HG02759 (cell line): Measurements from ENCODE around the gene GSTO2.
A peak's percentile ranks its signal among the peaks of the same experiment; 100 is the strongest.
"Not testable (repeated sequence)": the region's sequence is repeated elsewhere in the genome, so short reads cannot be mapped to it uniquely, and the experiment has no call there.

Experiments
- ATAC-seq: cut with Tn5 transposase; IDR thresholded peaks from one replicate; pipeline ENCODE4 v1.9.1; 2021; ENCODE audit warnings: mild to moderate bottlenecking, moderate library complexity; ENCODE audit not compliant: unreplicated experiment

The GSTO2 gene

GRCh38 chr10:104268713-104269645 is at the start of gene GSTO2:
Gene GSTO2 (plus strand): TSS chr10:104269184. CDS start chr10:104274916, 5,732 bp downstream.
- ATAC-seq = peak; percentile 99

- no peak for ATAC-seq
Observed at GRCh38 chr10:104220522-104220921, 48.5 kb upstream of the GSTO2 start.

GRCh38 chr10:104223304-104223703 is 45.7 kb upstream of the GSTO2 start:
- no peak for ATAC-seq

- ATAC-seq = no peak
Observed at GRCh38 chr10:104230490-104230889, 38.5 kb upstream of the GSTO2 start.

GRCh38 chr10:104231784-104232612 is 37.0 kb upstream of the GSTO2 start, which contains the start of gene CFAP43:
Gene CFAP43 (minus strand): TSS chr10:104232364. CDS start chr10:104232246, 118 bp downstream.
- peak; percentile 100 for ATAC-seq

- ATAC-seq = peak; percentile 20
Observed at GRCh38 chr10:104232613-104233102, 36.3 kb upstream of the GSTO2 start.

GRCh38 chr10:104233817-104234216 is 35.2 kb upstream of the GSTO2 start:
- ATAC-seq = no peak

- no peak for ATAC-seq
Observed at GRCh38 chr10:104234934-104235333, 34.0 kb upstream of the GSTO2 start.

- no peak for ATAC-seq
Observed at GRCh38 chr10:104235801-104236200, 33.2 kb upstream of the GSTO2 start.

GRCh38 chr10:104240078-104240477 is 28.9 kb upstream of the GSTO2 start:
- no peak for ATAC-seq

- no peak for ATAC-seq
Observed at GRCh38 chr10:104242545-104242944, 26.4 kb upstream of the GSTO2 start.

GRCh38 chr10:104243009-104243408 is 26.0 kb upstream of the GSTO2 start:
- ATAC-seq = not testable (repeated sequence)

- ATAC-seq = no peak
Observed at GRCh38 chr10:104243512-104243911, 25.5 kb upstream of the GSTO2 start.

- no peak for ATAC-seq
Observed at GRCh38 chr10:104245066-104245632, 23.8 kb upstream of the GSTO2 start.

- no peak for ATAC-seq
Observed at GRCh38 chr10:104246976-104247375, 22.0 kb upstream of the GSTO2 start.

GRCh38 chr10:104247513-104248146 is 21.4 kb upstream of the GSTO2 start:
- ATAC-seq = no peak

- ATAC-seq = not testable (repeated sequence)
Observed at GRCh38 chr10:104248931-104249330, 20.1 kb upstream of the GSTO2 start.

GRCh38 chr10:104250371-104250770 is 18.6 kb upstream of the GSTO2 start:
- ATAC-seq = no peak

GRCh38 chr10:104251443-104251842 is 17.5 kb upstream of the GSTO2 start:
- ATAC-seq = no peak

GRCh38 chr10:104252368-104252767 is 16.6 kb upstream of the GSTO2 start:
- ATAC-seq = no peak
